ENCODE results near the gene HSFX2.

DNA sequence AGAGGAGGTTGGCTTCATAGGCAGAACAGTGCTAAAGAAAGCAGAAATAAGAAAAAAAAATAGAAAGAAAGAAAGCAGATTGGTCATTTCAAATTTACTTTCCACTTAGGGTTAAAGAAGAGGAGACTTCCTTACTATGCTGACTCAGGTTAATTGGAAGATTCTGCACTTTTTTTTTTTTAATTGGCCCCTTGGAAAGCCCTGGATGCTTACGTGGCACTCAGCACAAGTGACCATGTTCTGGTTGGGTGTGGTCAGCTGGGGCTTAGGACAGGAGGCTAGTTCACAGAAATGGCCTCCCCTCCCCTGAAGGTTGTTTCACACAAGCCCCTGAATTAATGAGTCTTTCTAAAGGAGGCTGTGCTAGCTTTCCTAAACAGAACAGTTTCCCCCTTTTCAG lies 22.4 kb downstream of the HSFX2 start:
- TF ChIP-seq, protein P1, sequence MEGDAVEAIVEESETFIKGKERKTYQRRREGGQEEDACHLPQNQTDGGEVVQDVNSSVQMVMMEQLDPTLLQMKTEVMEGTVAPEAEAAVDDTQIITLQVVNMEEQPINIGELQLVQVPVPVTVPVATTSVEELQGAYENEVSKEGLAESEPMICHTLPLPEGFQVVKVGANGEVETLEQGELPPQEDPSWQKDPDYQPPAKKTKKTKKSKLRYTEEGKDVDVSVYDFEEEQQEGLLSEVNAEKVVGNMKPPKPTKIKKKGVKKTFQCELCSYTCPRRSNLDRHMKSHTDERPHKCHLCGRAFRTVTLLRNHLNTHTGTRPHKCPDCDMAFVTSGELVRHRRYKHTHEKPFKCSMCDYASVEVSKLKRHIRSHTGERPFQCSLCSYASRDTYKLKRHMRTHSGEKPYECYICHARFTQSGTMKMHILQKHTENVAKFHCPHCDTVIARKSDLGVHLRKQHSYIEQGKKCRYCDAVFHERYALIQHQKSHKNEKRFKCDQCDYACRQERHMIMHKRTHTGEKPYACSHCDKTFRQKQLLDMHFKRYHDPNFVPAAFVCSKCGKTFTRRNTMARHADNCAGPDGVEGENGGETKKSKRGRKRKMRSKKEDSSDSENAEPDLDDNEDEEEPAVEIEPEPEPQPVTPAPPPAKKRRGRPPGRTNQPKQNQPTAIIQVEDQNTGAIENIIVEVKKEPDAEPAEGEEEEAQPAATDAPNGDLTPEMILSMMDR (conservative IDR thresholded peaks at IDR 0.05) = no peak
- TF ChIP-seq ZFX (IDR thresholded peaks at IDR 0.05) = no peak

Measured in C4-2B (cell line).